Tibial nerve (tissue), 4 donors: ENCODE data around the gene SPNS3. TPM values are rescaled to one million over a fixed set of nuclear protein-coding genes. Genes with fewer than 3 reads are reported as not detected.
A peak's percentile ranks its signal among the peaks of the same experiment; 100 is the strongest.

ENCODE experiments used
- DNase-seq, 2 donors: peaks; one replicate each; pipeline ENCODE4 v3.0.0-alpha.2; 2019; ENCODE audit warnings: low spot score in 2 of 2
- H3K27ac ChIP-seq, 4 donors: fragments of 200-600 bp; sonication (generic) in 3 of 4; one replicate each; pipeline ENCODE4 v1.5.1; 2017 to 2019; ENCODE audit warnings: mild to moderate bottlenecking in 1 of 4
- H3K27me3 ChIP-seq, 2 donors: fragments of 200-600 bp; sonication (generic) in 1 of 2; one replicate each; pipeline versions ENCODE4 v1.5.1 to v1.6.0; 2017 to 2019
- H3K36me3 ChIP-seq, 3 donors: fragments of 200-600 bp; sonication (generic); one replicate each; pipeline ENCODE4 v1.5.1; 2018 to 2019
- H3K4me1 ChIP-seq, 4 donors: fragments of 200-600 bp; sonication (generic) in 3 of 4; one replicate each; pipeline ENCODE4 v1.5.1; 2017 to 2019
- H3K4me3 ChIP-seq, 4 donors: fragments of 200-600 bp; sonication (generic) in 3 of 4; one replicate each; pipeline ENCODE4 v1.5.1; 2017 to 2019; ENCODE audit warnings: mild to moderate bottlenecking in 1 of 4, moderate library complexity in 1 of 4
- H3K9me3 ChIP-seq, 4 donors: fragments of 200-600 bp; sonication (generic) in 3 of 4; one replicate each; pipeline ENCODE4 v1.5.1; 2017 to 2019
- EP300 ChIP-seq, 2 donors: sonication (generic); formaldehyde crosslinking; IDR thresholded peaks; one replicate each; pipeline ENCODE4 v1.6.1; 2017; ENCODE audit warnings: antibody characterized with exemption in 2 of 2, mild to moderate bottlenecking in 1 of 2
- POLR2A ChIP-seq, 2 donors: fragments of 450-650 bp; IDR thresholded peaks; one replicate each; pipeline ENCODE4 v1.6.1; 2017; ENCODE audit warnings: antibody characterized with exemption in 2 of 2, mild to moderate bottlenecking in 2 of 2, moderate library complexity in 2 of 2
- WGBS, 2 donors: methylation state at CpG; one replicate each; pipeline ENCODE4 v1.1.5; 2018; 5-methylcytosine and 5-hydroxymethylcytosine counted together
- total RNA-seq, 4 donors: library from RNA; depleted of rRNA; stranded (reverse); fragments of >200 nt; gene quantifications; one replicate each; pipeline ENCODE4 v1.1.0, GENCODE V29; 2016
- TF ChIP-seq, protein P1 (sequence below), 5 experiments: fragments of 200-600 bp in 3 of 5; fragments of 450-650 bp in 2 of 5; sonication (generic) in 3 of 5; IDR thresholded peaks; one replicate each; pipeline ENCODE4 v1.5.1; 2016 to 2019; ENCODE audit warnings: antibody characterized with exemption in 5 of 5, mild to moderate bottlenecking in 3 of 5, moderate library complexity in 2 of 5

The SPNS3 gene
- total RNA-seq, 4 donors from 2014 or later, result 0.44 TPM; not detected in 3

DNA sequence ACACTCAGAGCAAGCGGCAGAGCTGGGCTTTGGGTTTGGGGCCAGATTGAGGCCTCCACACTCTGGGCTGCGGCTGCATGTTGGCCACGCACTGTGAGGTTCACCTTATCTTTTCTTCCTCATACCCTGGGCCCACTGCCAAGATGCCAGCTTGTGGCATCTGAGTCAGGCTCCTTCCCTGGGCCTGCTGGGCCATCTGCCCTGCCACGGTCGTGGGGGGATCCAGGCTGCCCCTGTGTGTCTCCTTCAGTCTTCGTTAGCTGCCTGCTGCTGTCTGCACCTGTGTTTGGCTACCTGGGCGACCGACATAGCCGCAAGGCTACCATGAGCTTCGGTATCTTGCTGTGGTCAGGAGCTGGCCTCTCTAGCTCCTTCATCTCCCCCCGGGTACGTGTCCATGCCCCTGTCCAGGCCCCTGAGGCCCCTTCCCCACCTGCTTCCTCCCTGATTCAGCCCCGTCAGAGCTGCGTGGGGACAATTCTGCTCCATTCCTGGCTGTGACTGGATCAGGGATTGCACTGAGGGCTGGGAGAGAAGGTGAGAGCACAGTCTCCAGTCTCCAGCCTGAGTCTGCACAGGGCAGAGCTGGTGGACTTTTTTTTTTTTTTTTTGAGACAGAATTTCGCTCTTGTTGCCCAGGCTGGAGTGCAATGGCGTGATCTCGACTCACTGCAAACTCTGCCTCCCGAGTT, 11.2 kb downstream of the SPNS3 start:
- no peak overlapping the region for H3K27ac ChIP-seq
- TF ChIP-seq, protein P1, sequence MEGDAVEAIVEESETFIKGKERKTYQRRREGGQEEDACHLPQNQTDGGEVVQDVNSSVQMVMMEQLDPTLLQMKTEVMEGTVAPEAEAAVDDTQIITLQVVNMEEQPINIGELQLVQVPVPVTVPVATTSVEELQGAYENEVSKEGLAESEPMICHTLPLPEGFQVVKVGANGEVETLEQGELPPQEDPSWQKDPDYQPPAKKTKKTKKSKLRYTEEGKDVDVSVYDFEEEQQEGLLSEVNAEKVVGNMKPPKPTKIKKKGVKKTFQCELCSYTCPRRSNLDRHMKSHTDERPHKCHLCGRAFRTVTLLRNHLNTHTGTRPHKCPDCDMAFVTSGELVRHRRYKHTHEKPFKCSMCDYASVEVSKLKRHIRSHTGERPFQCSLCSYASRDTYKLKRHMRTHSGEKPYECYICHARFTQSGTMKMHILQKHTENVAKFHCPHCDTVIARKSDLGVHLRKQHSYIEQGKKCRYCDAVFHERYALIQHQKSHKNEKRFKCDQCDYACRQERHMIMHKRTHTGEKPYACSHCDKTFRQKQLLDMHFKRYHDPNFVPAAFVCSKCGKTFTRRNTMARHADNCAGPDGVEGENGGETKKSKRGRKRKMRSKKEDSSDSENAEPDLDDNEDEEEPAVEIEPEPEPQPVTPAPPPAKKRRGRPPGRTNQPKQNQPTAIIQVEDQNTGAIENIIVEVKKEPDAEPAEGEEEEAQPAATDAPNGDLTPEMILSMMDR (IDR thresholded peaks at IDR 0.05), result no peak
- TF ChIP-seq EP300 (IDR thresholded peaks at IDR 0.05) (no peak), POLR2A (IDR thresholded peaks at IDR 0.05) (no peak)
- DNase-seq, result peak in 1 of 2 donors; percentile 16
- no peaks in the 10 kb centered on the region for H3K27me3 ChIP-seq
- H3K36me3 ChIP-seq, result no peaks in the 10 kb centered on the region
- no peak overlapping the region for H3K4me3 ChIP-seq
- H3K9me3 ChIP-seq, result no peaks in the 10 kb centered on the region
- peaks cover 0 to 33% (median 2%) of the 10 kb centered on the region in 4 donors for H3K4me1 ChIP-seq
- 84% methylated on average over 18 of the region's 18 CpGs for WGBS, 2 donors

DNA sequence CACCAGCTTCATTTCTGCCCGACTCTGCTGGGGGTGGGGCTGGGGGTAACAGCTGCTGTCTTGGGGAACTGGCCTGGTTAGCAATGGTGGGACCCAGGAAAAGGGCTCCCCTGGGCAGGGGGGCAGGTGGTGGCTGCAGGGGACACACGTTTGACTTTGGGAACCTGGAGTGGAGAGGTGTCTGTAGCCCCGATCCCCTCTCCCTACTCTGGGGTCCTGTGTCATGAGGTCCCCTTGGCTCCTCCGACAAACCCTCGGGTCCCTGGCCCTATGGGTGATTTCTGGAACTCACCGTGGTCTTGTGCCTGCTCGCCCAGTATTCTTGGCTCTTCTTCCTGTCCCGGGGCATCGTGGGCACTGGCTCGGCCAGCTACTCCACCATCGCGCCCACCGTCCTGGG, 12.0 kb downstream of the SPNS3 start:
- no peak overlapping the region for H3K27ac ChIP-seq
- no peak for DNase-seq
- H3K4me3 ChIP-seq, result no peak overlapping the region
- no peaks in the 10 kb centered on the region for H3K9me3 ChIP-seq
- H3K27me3 ChIP-seq, result no peaks in the 10 kb centered on the region
- H3K4me1 ChIP-seq, result peaks cover 0 to 29% (median 2%) of the 10 kb centered on the region in 4 donors
- no peak for TF ChIP-seq EP300 (IDR thresholded peaks at IDR 0.05)
- TF ChIP-seq, protein P1 (IDR thresholded peaks at IDR 0.05), result no peak
- no peak for TF ChIP-seq POLR2A (IDR thresholded peaks at IDR 0.05)
- no peaks in the 10 kb centered on the region for H3K36me3 ChIP-seq
- 89 to 91% methylated on average over 12 to 13 of the region's 13 CpGs for WGBS, 2 donors

DNA sequence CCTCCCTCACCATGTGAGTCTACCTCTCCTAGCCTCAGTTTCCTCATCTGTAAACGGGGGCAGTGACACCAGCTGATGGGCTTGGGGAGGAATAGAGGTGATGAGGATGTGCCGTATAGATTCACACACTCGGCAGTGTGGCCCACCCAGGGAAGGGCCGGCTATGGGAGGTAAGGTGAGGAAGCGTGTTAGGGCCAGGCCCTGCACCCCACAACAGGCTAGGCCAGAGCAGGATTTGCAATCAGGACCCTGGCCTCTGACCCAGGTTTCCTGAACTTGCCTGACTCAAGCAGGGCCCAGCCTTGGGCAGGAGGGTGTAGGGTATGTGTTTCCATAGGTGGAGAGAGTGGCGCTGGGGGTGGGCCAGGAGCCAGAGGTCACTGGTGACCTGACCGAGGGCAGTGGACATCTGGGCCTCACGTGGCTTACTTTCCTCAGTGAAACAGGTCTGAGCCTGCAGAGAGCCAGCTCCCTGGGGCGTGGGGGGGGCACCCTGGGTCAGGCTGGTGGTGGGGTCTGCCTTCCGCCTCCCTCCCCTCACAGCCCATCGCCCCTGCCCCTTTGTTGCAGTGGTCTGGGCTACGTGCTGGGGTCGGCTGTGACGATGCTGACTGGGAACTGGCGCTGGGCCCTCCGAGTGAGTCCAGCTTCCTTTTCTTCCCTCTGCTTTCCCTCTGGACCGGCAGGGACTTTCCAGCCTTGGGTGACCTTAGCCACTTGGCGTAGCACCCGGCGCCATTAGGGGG, 12.8 kb downstream of the SPNS3 start:
- H3K27ac ChIP-seq, result no peak overlapping the region
- no peaks in the 10 kb centered on the region for H3K36me3 ChIP-seq
- 72 to 81% methylated on average over 10 to 15 of the region's 20 CpGs for WGBS, 2 donors
- TF ChIP-seq POLR2A (IDR thresholded peaks at IDR 0.05) (no peak), EP300 (IDR thresholded peaks at IDR 0.05) (no peak)
- TF ChIP-seq, protein P1 (IDR thresholded peaks at IDR 0.05), result no peak
- no peak for DNase-seq
- no peak overlapping the region for H3K4me3 ChIP-seq
- peaks cover 0 to 25% (median 2%) of the 10 kb centered on the region in 4 donors for H3K4me1 ChIP-seq
- no peaks in the 10 kb centered on the region for H3K27me3 ChIP-seq
- H3K9me3 ChIP-seq, result no peaks in the 10 kb centered on the region

DNA sequence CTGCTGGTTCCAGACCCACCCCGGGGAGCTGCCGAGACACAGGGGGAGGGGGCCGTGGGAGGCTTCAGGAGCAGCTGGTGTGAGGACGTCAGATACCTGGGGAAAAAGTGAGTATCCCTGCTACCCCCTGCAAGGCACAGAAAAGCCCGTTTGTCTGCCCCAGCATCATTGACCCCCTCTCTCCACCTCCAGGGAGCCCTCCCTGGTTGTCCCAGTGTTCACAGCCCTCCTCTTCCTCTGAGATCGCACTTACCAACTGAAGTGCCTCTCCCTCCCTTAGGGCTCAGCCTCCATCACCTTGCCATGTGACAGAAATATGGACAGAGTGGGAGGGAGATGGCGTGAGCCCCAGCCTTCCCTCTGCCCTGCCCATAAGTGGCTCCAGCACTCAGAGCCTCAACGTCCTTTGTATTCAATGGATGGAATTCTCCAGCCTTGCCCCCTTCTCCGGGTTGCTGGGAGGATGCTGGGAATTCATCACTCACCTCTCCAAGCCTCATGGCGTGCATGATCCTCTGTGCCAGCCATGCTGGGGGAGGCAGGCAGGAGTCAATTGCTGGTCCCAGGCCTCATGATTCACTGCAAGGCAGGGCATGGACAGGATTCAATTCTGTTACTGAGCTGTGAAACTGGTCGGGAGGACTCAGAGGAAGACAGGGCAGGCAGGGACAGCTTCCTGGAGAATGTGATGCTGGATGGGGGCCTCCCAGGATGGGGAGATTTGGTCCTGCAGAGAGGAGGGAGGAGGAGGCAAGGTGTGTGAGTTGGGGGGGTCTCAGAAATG, 14.6 kb downstream of the SPNS3 start:
- no peak for DNase-seq
- Histone ChIP-seq H3K27ac (no peak overlapping the region), H3K36me3 (no peaks in the 10 kb centered on the region), H3K27me3 (no peaks in the 10 kb centered on the region), H3K4me3 (no peak overlapping the region), H3K4me1 (peaks cover 0 to 20% (median 2%) of the 10 kb centered on the region in 4 donors), H3K9me3 (no peaks in the 10 kb centered on the region)
- TF ChIP-seq EP300 (IDR thresholded peaks at IDR 0.05) (no peak), POLR2A (IDR thresholded peaks at IDR 0.05) (no peak)
- TF ChIP-seq, protein P1 (IDR thresholded peaks at IDR 0.05), result no peak
- WGBS, 2 donors, result 50 to 60% methylated on average over 8 to 9 of the region's 11 CpGs
